ENCODE measurements around the gene RIC8B.

RIC8B gene

GRCh38 chr12:106758349-106759110, 16.0 kb upstream of the RIC8B start:
- DNase-seq (ENCODE audit: low read depth), result no peak
- no peak overlapping the region for H3K4me3 ChIP-seq (replicated peaks; ENCODE audit: low read depth, low read length)
- no peak for TF ChIP-seq CTCF (IDR thresholded peaks at IDR 0.05; ENCODE audit: low read length, missing control alignments)

GRCh38 chr12:106759526-106760183, 14.8 kb upstream of the RIC8B start:
- DNase-seq (ENCODE audit: low read depth), result no peak
- TF ChIP-seq CTCF (IDR thresholded peaks at IDR 0.05; ENCODE audit: low read length, missing control alignments), result no peak
- no peak overlapping the region for H3K4me3 ChIP-seq (replicated peaks; ENCODE audit: low read depth, low read length)

- DNase-seq (ENCODE audit: low read depth), result peak; percentile 27
- TF ChIP-seq CTCF (IDR thresholded peaks at IDR 0.05; ENCODE audit: low read length, missing control alignments), result no peak
- no peak overlapping the region for H3K4me3 ChIP-seq (replicated peaks; ENCODE audit: low read depth, low read length)
These were observed 14.3 kb upstream of the RIC8B start for GRCh38 chr12:106760184-106760531.

GRCh38 chr12:106764220-106764619, 10.3 kb upstream of the RIC8B start:
- no peak overlapping the region for H3K4me3 ChIP-seq (replicated peaks; ENCODE audit: low read depth, low read length)
- no peak for DNase-seq (ENCODE audit: low read depth)
- TF ChIP-seq CTCF (IDR thresholded peaks at IDR 0.05; ENCODE audit: low read length, missing control alignments), result no peak

GRCh38 chr12:106764738-106765137, 9.7 kb upstream of the RIC8B start:
- peak; percentile 24 for TF ChIP-seq CTCF (IDR thresholded peaks at IDR 0.05; ENCODE audit: low read length, missing control alignments)
- H3K4me3 ChIP-seq (replicated peaks; ENCODE audit: low read depth, low read length), result no peak overlapping the region
- peak; percentile 68 for DNase-seq (ENCODE audit: low read depth)

- DNase-seq (ENCODE audit: low read depth), result peak; percentile 79
- no peak for TF ChIP-seq CTCF (IDR thresholded peaks at IDR 0.05; ENCODE audit: low read length, missing control alignments)
- H3K4me3 ChIP-seq (replicated peaks; ENCODE audit: low read depth, low read length), result no peak overlapping the region
These were observed 8.1 kb upstream of the RIC8B start for GRCh38 chr12:106766393-106766826.
